ENCODE results near the gene ITPR2. TPM values are rescaled to one million over a fixed set of nuclear protein-coding genes. Genes with fewer than 3 reads are reported as not detected.

ITPR2 gene
- total and polyA plus RNA-seq, 2 of the 8 experiments (the other 6 are each of a cell fraction or from before 2014, with no cell fraction given) = 4.1 to 48.3 TPM

DNA sequence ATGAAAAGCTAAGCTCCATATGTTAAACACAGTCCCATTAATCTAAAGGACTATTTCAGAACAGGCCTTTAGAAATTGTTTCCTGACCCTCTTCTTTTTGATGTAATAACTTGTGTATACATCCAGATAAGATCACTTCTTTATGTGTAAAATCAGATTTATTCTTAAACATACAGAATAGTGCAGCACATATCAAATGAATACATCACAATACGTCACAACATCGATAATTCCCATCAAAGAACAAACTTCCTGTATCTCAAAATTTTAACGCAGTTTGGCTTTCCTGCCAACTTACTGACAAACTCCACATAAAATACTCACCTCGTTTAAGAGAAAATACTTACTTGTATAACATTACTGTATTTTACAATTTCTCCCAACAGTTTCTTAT is 108.7 kb downstream of the ITPR2 start:
- Histone ChIP-seq H2AFZ (ENCODE audit: low read length) (no peak overlapping the region), H2BK15ac (ENCODE audit: low read length) (no peak overlapping the region), H2AK5ac (ENCODE audit: low read depth, low read length) (no peak overlapping the region), H3K27me3 (replicated peaks in 1 of 4; ENCODE audit: control insufficient read depth in 3 of 4, extremely low read depth in 1 of 4, insufficient read depth in 3 of 4, low read length in 3 of 4) (no peaks in the 10 kb centered on the region), H3K18ac (ENCODE audit: extremely low read depth, low read length) (no peak overlapping the region), H3K4me2 (ENCODE audit: insufficient read depth in 1 of 2, low read depth in 2 of 2, low read length in 2 of 2) (no peak overlapping the region), H2BK5ac (ENCODE audit: low read depth, low read length) (no peak overlapping the region), H3K36me3 (ENCODE audit: control insufficient read depth in 2 of 4, insufficient read depth in 4 of 4, low read length in 3 of 4) (no peaks in the 10 kb centered on the region), H4K91ac (replicated peaks; ENCODE audit: insufficient read length, low read length) (no peak overlapping the region), H4K5ac (ENCODE audit: insufficient read length, low read depth, low read length) (no peak overlapping the region), H2BK20ac (ENCODE audit: low read length) (no peak overlapping the region), H3K23me2 (ENCODE audit: low read depth, low read length) (no peaks in the 10 kb centered on the region), H3K14ac (ENCODE audit: insufficient read length) (no peak overlapping the region), H3K79me2 (ENCODE audit: control insufficient read depth in 1 of 2, insufficient read depth in 2 of 2, low read length in 2 of 2) (no peaks in the 10 kb centered on the region), H3K23ac (ENCODE audit: insufficient read length) (no peak overlapping the region), H3K4ac (replicated peaks; ENCODE audit: insufficient read length, low read depth, low read length) (no peak overlapping the region), H2BK120ac (replicated peaks; ENCODE audit: low read depth, low read length) (no peak overlapping the region), H3K4me1 (replicated peaks in 1 of 4; ENCODE audit: control insufficient read depth in 3 of 4, insufficient read depth in 4 of 4, low read length in 3 of 4) (peaks cover 0 to 4% (median 0%) of the 10 kb centered on the region in 4 experiments; a peak in 2 of 7 replicates), H3K27ac (ENCODE audit: low read depth, low read length) (no peak overlapping the region), H3K9me3 (ENCODE audit: insufficient read depth in 2 of 2, low read depth in 1 of 2, low read length in 1 of 2) (no peaks in the 10 kb centered on the region), H4K20me1 (replicated peaks in 1 of 2; ENCODE audit: control insufficient read depth in 1 of 2, insufficient read depth in 2 of 2, low read length in 2 of 2) (peaks cover 0 to 1% of the 10 kb centered on the region in 2 experiments), H3K9ac (replicated peaks in 1 of 4; ENCODE audit: extremely low read depth in 1 of 4, low read depth in 3 of 4, low read length in 3 of 4) (no peak overlapping the region), H3K79me1 (ENCODE audit: low read depth, low read length) (peaks cover 2% of the 10 kb centered on the region; the same call in 1 of the 2 replicates), H3K4me3 (ENCODE audit: extremely low read depth in 1 of 4, insufficient read depth in 2 of 4, low read depth in 3 of 4, low read length in 4 of 4) (no peak overlapping the region), H2BK12ac (ENCODE audit: low read depth, low read length) (no peak overlapping the region), H4K8ac (ENCODE audit: extremely low read depth, insufficient read depth, low read length) (no peak overlapping the region), H3K56ac (replicated peaks; ENCODE audit: insufficient read length, low read depth, low read length) (no peak overlapping the region)
- CTCF ChIA-PET (ENCODE audit: partially characterized antibody) = interaction anchor here (1.1 to 1.7 kb wide), 3 partner anchors 13 to 161 kb away, joined by 4 to 6 read pairs (median 4); no protein-coding TSS in a partner anchor
- no peak for DNase-seq (ENCODE audit: low read depth in 1 of 2, low spot score in 2 of 2)
- POLR2A ChIA-PET (ENCODE audit: partially characterized antibody) = no interaction called here
- TF ChIP-seq SP4 (IDR thresholded peaks at IDR 0.05; ENCODE audit: low read length) (no peak), KDM4A (IDR thresholded peaks at IDR 0.05; ENCODE audit: low read depth, low read length, severe bottlenecking) (no peak), GABPA (IDR thresholded peaks at IDR 0.05; ENCODE audit: borderline replicate concordance, insufficient read depth, low read length) (no peak), TEAD4 (IDR thresholded peaks at IDR 0.05; ENCODE audit: low read depth, low read length) (no peak), BACH1 (IDR thresholded peaks at IDR 0.05; ENCODE audit: low read length) (no peak), TAF1 (IDR thresholded peaks at IDR 0.05; ENCODE audit: low read depth, low read length) (no peak), HDAC2 (IDR thresholded peaks at IDR 0.05; ENCODE audit: borderline replicate concordance in 1 of 2, low read depth in 2 of 2, low read length in 2 of 2) (no peak), FOSL1 (IDR thresholded peaks at IDR 0.05; ENCODE audit: insufficient read depth, low read depth, low read length) (no peak), TBP (IDR thresholded peaks at IDR 0.05; ENCODE audit: low read depth, low read length) (no peak), YY1 (IDR thresholded peaks at IDR 0.05; ENCODE audit: low read depth, low read length) (no peak), CEBPB (IDR thresholded peaks at IDR 0.05; ENCODE audit: low read depth, low read length) (no peak), CHD1 (IDR thresholded peaks at IDR 0.05; ENCODE audit: low read depth, low read length) (no peak)
- FAIRE-seq = no peak
- 90 to 100% methylated on average over 3 to 4 of the region's 4 CpGs for WGBS, 2 experiments (ENCODE audit: extremely low coverage in 1 of 2, insufficient coverage in 1 of 2, insufficient read length in 1 of 2, insufficient replicate concordance in 2 of 2, low coverage in 1 of 2, low lambda C conversion rate in 2 of 2, missing lambda C conversion rate in 1 of 2)
